Hepatocyte (in vitro differentiated cells): ENCODE results near the gene GNG10. TPM values are rescaled to one million over a fixed set of nuclear protein-coding genes. Genes with fewer than 3 reads are reported as not detected.

ENCODE experiments used
- DNase-seq: peaks from one replicate; pipeline ENCODE4 v3.0.0-alpha.2; 2016; ENCODE audit warnings: low spot score
- H2AFZ ChIP-seq: fragments of 200-600 bp; sonication (generic); 2 replicates; pipeline ENCODE4 v1.6.0; 2016; ENCODE audit warnings: antibody characterized with exemption, mild to moderate bottlenecking
- H3K27ac ChIP-seq: fragments of 200-600 bp; sonication (generic); 2 replicates; pipeline ENCODE4 v1.5.1; 2016; ENCODE audit warnings: mild to moderate bottlenecking
- H3K27me3 ChIP-seq: fragments of 200-600 bp; sonication (generic); 2 replicates; pipeline ENCODE4 v1.6.1; 2016
- H3K36me3 ChIP-seq: fragments of 200-600 bp; sonication (generic); replicated peaks from 2 replicates; pipeline ENCODE4 v1.5.1; 2016; ENCODE audit warnings: low read depth; ENCODE audit not compliant: insufficient read depth
- H3K4me1 ChIP-seq: fragments of 200-600 bp; sonication (generic); 2 replicates; pipeline ENCODE4 v1.5.1; 2016; ENCODE audit warnings: mild to moderate bottlenecking, moderate library complexity; ENCODE audit not compliant: insufficient read depth
- H3K4me2 ChIP-seq: fragments of 200-600 bp; sonication (generic); 2 replicates; pipeline ENCODE4 v1.6.0; 2016
- H3K4me3 ChIP-seq: fragments of 200-600 bp; sonication (generic); 2 replicates; pipeline ENCODE4 v1.5.1; 2016; ENCODE audit warnings: mild to moderate bottlenecking
- H3K79me2 ChIP-seq: fragments of 200-600 bp; sonication (generic); 2 replicates; pipeline ENCODE4 v1.6.0; 2017; ENCODE audit warnings: mild to moderate bottlenecking
- H3K9me2 ChIP-seq: fragments of 200-600 bp; sonication (generic); replicated peaks from 2 replicates; pipeline ENCODE4 v1.6.0; 2017; ENCODE audit warnings: mild to moderate bottlenecking; ENCODE audit not compliant: insufficient read depth
- H3K9me3 ChIP-seq: fragments of 200-600 bp; sonication (generic); 2 replicates; pipeline ENCODE4 v1.5.1; 2016; ENCODE audit warnings: low read depth, mild to moderate bottlenecking
- H4K20me1 ChIP-seq: fragments of 200-600 bp; sonication (generic); 2 replicates; pipeline ENCODE4 v1.6.0; 2016; ENCODE audit warnings: mild to moderate bottlenecking; ENCODE audit not compliant: insufficient read depth, poor library complexity, severe bottlenecking
- EZH2 ChIP-seq: fragments of 200-600 bp; sonication (generic); IDR thresholded peaks from 2 replicates; pipeline ENCODE4 v1.6.1; 2016; ENCODE audit warnings: antibody characterized with exemption, mild to moderate bottlenecking, borderline replicate concordance
- EZH2phosphoT487 ChIP-seq: fragments of 200-600 bp; sonication (generic); IDR thresholded peaks from one replicate; pipeline ENCODE4 v1.6.1; 2018; ENCODE audit warnings: antibody characterized with exemption, mild to moderate bottlenecking, low read depth, moderate library complexity; ENCODE audit not compliant: unreplicated experiment, severe bottlenecking
- WGBS: methylation state at CpG from one replicate; pipeline ENCODE4 v1.1.6; 2016; ENCODE audit warnings: low lambda C conversion rate; ENCODE audit errors: missing lambda C conversion rate; 5-methylcytosine and 5-hydroxymethylcytosine counted together
- polyA plus RNA-seq: library from polyadenylated mRNA; unstranded; fragments of >200 nt; fragmentation: Nextera tagmentation; extraction: Ambion mirVana; gene quantifications from 2 replicates; pipeline ENCODE4 v1.2.1, GENCODE V29; 2016
- total RNA-seq: library from RNA; depleted of rRNA; stranded (reverse); fragments of >200 nt; gene quantifications from 2 replicates; pipeline ENCODE4 v1.2.3, GENCODE V29; 2014
- TF ChIP-seq, protein P1 (sequence below): fragments of 200-600 bp; sonication (generic); IDR thresholded peaks from 2 replicates; pipeline ENCODE4 v1.5.1; 2016; ENCODE audit warnings: antibody characterized with exemption, mild to moderate bottlenecking; ENCODE audit not compliant: poor library complexity

GNG10 gene
- total and polyA plus RNA-seq, 2 experiments from 2014 or later, result 51.6 to 101 TPM

DNA sequence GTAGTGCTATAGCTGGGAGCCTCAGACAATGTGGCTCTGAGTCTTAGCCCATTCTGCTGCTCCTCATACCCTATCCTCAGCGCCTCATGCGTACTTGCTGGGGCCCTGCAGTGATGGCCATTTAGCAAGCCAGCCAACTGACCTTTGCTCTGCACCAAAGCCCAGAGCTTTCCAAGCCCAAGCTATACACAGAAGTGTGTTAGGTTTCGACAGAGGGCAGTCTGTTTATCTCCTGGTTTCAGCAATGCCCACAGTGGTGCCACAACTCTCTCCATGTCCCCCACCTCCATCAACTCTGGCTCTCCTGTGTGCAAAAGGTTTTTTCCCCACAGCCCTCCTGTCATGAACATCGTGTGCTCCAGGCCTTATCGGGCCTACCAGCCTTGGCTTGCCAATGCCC, 16.9 kb downstream of the GNG10 start:
- no peak overlapping the region for H3K27ac ChIP-seq

DNA sequence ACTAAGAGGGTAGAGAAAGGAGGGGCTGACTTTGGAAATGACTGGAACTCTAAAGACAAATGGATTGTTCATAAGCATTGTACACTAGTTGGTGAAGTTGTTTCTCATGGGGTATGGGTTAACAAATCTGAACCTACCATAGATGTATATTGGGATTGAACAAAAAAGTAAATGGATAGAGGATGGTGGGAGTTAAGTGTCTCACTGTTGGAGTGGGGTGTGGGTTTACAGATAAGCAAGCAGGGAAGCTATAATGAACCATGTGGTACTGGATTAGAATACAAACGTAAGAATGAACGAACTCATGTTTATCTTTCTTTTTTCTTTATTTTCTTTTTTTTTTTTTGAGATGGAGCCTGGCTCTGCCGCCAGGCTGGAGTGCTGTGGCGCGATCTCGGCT, 17.8 kb downstream of the GNG10 start:
- H3K9me3 ChIP-seq, result no peaks in the 10 kb centered on the region
- DNase-seq, result no peak
- H3K4me2 ChIP-seq, result no peak overlapping the region
- no peak overlapping the region for H3K27ac ChIP-seq
- H3K27me3 ChIP-seq, result no peaks in the 10 kb centered on the region
- H4K20me1 ChIP-seq, result no peaks in the 10 kb centered on the region
- WGBS, result 97% methylated on average over 6 of the region's 6 CpGs
- no peak overlapping the region for H2AFZ ChIP-seq
- no peaks in the 10 kb centered on the region for H3K36me3 ChIP-seq
- H3K4me1 ChIP-seq, result no peaks in the 10 kb centered on the region
- no peaks in the 10 kb centered on the region for H3K79me2 ChIP-seq
- H3K4me3 ChIP-seq, result no peak overlapping the region
- no peaks in the 10 kb centered on the region for H3K9me2 ChIP-seq
- TF ChIP-seq EZH2 (no peak), EZH2phosphoT487 (no peak)
- TF ChIP-seq, protein P1, sequence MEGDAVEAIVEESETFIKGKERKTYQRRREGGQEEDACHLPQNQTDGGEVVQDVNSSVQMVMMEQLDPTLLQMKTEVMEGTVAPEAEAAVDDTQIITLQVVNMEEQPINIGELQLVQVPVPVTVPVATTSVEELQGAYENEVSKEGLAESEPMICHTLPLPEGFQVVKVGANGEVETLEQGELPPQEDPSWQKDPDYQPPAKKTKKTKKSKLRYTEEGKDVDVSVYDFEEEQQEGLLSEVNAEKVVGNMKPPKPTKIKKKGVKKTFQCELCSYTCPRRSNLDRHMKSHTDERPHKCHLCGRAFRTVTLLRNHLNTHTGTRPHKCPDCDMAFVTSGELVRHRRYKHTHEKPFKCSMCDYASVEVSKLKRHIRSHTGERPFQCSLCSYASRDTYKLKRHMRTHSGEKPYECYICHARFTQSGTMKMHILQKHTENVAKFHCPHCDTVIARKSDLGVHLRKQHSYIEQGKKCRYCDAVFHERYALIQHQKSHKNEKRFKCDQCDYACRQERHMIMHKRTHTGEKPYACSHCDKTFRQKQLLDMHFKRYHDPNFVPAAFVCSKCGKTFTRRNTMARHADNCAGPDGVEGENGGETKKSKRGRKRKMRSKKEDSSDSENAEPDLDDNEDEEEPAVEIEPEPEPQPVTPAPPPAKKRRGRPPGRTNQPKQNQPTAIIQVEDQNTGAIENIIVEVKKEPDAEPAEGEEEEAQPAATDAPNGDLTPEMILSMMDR, result no peak

More for the DNA sequence above, 16.9 kb downstream of the GNG10 start:
- Histone ChIP-seq H3K4me3 (no peak overlapping the region), H2AFZ (no peak overlapping the region), H3K4me2 (no peak overlapping the region), H3K4me1 (no peaks in the 10 kb centered on the region), H3K79me2 (no peaks in the 10 kb centered on the region), H3K27me3 (no peaks in the 10 kb centered on the region), H4K20me1 (no peaks in the 10 kb centered on the region), H3K36me3 (no peaks in the 10 kb centered on the region), H3K9me3 (no peaks in the 10 kb centered on the region), H3K9me2 (no peaks in the 10 kb centered on the region)
- peak; percentile 7 for DNase-seq
- 97% methylated on average over 5 of the region's 5 CpGs for WGBS
- TF ChIP-seq EZH2phosphoT487 (no peak), EZH2 (no peak)
- TF ChIP-seq, protein P1, result no peak

DNA sequence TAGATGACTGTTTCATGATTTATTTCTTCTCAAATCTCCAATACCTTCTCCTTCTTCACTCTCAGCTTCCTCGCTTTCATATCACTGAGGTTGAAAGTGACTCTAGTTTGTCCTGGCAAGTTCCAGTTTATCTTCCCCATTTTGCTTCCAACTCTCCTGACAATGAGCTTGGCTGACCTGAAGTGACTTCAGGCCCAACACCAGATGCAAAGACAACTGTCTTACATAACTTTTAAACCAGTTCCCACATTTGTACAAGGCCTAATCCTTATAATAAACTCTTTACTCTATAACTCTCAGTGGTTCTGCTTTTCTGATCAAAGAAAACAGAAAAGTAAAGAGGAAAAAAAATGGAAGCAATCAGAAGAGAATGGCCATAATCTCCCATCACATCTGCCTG, 22.0 kb downstream of the GNG10 start:
- Histone ChIP-seq H3K4me3 (no peak overlapping the region), H3K4me1 (no peaks in the 10 kb centered on the region), H3K4me2 (no peak overlapping the region), H3K27ac (no peak overlapping the region), H3K27me3 (no peaks in the 10 kb centered on the region), H3K79me2 (no peaks in the 10 kb centered on the region), H2AFZ (no peak overlapping the region), H4K20me1 (no peaks in the 10 kb centered on the region), H3K36me3 (no peaks in the 10 kb centered on the region), H3K9me3 (no peaks in the 10 kb centered on the region), H3K9me2 (no peaks in the 10 kb centered on the region)
- WGBS, result 100% methylated on average over 1 of the region's 1 CpG
- no peak for DNase-seq
- TF ChIP-seq, protein P1, result no peak
- TF ChIP-seq EZH2 (no peak), EZH2phosphoT487 (no peak)
